IMR-90 (cell line): ENCODE measurements around the gene SMIM41.
A peak's percentile ranks its signal among the peaks of the same experiment; 100 is the strongest.

Experiments used
- CTCF ChIP-seq: conservative IDR thresholded peaks from 2 replicates; pipeline ENCODE4 v1.5.1; 2012; ENCODE audit warnings: mild to moderate bottlenecking, low read depth, low read length, improper control_type of control experiment
- FOS ChIP-seq: fragments of 150-350 bp; IDR thresholded peaks from 2 replicates; pipeline ENCODE4 v1.6.1; 2016; ENCODE audit warnings: low read depth, low read length
- POLR2A ChIP-seq: IDR thresholded peaks from 2 replicates; pipeline ENCODE4 v1.6.1; 2012; ENCODE audit warnings: mild to moderate bottlenecking, low read depth, low read length
- RAD21 ChIP-seq: IDR thresholded peaks from 2 replicates; pipeline ENCODE4 v1.6.1; 2012; ENCODE audit warnings: low read length, improper control_type of control experiment
- SMC3 ChIP-seq: fragments of 150-350 bp; IDR thresholded peaks from 2 replicates; pipeline ENCODE4 v1.6.1; 2016; ENCODE audit warnings: low read depth, mild to moderate bottlenecking, antibody characterized with exemption, low read length, moderate library complexity

- TF ChIP-seq CTCF (no peak), RAD21 (no peak), POLR2A (peak; percentile 65), FOS (no peak), SMC3 (no peak)
Measured at GRCh38 chr12:52055731-52056711, 23.5 kb upstream of the SMIM41 start.
